HG02610 (cell line): Measurements from ENCODE around the gene BRI3BP.

Source experiments
- ATAC-seq: cut with Tn5 transposase; IDR thresholded peaks from one replicate; pipeline ENCODE4 v1.9.1; 2021; ENCODE audit warnings: mild to moderate bottlenecking, moderate library complexity; ENCODE audit not compliant: unreplicated experiment

BRI3BP gene, protein sequence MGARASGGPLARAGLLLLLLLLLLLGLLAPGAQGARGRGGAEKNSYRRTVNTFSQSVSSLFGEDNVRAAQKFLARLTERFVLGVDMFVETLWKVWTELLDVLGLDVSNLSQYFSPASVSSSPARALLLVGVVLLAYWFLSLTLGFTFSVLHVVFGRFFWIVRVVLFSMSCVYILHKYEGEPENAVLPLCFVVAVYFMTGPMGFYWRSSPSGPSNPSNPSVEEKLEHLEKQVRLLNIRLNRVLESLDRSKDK

DNA sequence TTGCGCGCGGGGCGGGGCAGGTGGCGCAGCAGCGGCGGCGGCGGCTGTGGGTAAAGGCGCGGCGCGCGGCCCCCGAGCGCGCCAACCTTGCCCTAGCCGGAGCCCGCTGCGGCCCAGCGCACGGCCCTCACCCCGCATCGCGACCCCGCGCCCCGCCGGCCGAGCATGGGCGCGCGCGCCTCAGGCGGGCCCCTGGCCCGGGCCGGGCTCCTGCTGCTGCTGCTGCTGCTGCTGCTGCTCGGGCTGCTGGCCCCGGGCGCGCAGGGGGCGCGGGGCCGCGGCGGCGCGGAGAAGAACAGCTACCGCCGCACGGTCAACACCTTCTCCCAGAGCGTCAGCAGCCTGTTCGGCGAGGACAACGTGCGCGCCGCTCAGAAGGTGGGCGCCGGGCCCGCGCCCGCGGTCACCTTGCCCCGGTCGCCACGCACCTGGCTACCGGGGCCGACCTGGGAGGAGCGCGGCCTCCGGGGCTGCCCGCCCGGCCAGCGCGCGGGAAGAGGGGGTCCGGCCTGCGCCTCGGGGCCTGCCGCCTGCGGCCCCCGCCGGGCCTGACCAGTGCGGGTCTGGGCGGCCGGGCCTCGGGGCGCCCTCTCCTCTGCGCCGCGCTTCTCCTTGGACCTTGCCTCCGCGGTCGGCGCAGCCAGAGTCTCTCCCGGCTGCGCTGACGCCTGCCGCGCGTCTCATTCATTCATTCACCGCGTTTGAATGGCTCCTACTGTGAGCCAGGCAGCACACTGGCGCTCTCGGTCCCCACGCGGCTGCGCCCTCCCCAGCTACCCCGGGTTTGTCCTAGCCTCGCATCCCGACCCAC lies at the start of gene BRI3BP:
Gene BRI3BP (plus strand): TSS at position 20 of the 811 bp plus-strand sequence. CDS start 146 bp downstream, at position 166.
- peak; percentile 59 for ATAC-seq

DNA sequence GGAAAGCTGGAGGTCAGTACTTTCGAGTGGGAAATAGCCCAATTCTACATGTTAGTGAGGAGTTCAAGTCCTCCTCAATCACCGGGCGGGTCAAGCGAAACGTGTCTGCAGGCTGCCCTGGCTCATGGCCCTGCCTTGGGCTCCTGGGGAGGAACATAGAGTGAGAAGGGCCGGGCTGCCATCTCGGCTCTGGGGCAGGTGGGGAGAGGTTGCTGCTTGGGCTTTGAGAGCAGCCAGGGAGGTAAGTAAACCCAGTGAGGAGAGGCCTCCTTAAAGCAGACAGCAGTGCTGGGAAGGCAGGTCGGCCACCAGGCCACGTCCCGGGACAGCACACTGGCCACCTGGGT lies 47.0 kb upstream of the BRI3BP start:
- no peak for ATAC-seq

DNA sequence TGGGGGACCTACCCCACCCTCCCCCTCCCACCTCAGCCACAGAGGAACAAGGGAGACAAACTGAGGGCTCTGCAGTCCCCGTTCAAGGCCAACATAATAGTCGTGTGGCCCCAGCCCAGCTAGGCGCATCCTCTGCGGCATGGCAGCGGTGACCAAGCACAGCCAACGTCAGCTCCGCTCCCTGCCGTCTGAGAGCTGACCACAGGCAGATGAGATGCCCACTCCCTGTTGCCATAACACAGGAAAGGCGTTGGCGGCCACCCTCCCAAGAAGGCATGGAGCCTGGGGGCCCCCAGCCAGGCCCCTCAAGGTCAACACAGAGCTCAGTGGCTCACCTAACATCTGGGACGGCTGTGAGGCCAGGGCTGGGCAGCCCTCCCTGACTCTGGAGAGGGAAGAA lies 46.4 kb upstream of the BRI3BP start:
- ATAC-seq: no peak

DNA sequence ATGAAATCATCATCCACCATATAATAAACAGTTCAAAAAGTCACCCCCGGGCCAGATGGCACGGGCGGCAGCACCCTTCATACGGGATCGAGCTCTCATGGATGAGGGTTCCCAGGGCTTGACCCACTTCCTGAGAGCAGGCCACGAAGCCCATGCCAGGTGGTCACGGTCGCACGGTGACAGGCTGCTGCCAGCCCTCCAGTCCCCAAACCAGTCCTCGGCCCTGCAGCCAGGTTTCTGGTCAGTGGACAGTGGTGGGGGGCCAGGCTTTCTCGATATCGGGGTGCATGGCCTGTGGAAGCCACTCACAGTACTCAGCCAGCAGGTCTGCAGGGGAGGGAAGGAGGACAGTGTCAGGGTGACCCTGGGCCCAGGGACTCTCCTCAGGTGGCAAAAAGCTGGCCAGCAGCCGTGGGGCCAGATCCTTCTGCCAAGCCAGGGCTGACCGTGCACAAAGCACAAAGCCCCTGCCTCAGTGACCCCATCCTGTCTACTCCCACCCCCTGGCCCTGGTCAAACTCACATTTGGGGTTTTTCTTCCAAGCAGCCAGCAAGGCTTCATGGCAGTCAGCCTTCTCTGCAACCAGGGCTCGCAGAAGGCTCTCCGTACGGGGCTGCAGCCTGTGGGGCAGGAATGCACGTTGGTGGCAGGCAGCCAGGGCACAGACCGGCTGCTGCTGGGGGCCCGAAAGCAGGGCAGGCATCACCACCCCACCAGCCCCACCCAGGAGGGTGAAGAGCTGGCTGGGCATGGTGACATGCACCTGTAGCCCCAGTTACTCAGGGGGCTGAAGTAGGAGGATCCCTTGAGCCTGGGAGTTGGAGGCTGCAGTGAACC lies 45.7 kb upstream of the BRI3BP start:
- ATAC-seq: no peak

DNA sequence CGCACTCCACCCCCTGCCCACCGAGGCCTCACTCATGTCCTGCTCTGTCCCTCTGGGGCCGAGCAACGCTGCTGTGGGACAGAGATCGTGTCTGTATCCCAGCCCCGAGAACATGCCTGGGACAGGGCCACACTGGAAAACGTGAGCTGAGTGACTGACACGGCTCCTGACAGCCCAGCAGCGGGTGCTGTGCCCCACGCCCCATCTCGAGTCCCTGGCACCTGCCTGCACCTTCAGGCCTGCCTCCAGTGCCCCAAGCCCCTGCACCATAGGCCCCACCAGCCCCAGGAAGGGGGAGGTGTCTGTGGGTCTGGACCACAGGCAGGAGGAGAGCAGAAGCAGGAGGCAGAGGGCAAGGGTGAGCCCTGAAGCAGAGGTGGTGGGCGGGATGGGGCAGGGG lies 44.4 kb upstream of the BRI3BP start:
- ATAC-seq: no peak

DNA sequence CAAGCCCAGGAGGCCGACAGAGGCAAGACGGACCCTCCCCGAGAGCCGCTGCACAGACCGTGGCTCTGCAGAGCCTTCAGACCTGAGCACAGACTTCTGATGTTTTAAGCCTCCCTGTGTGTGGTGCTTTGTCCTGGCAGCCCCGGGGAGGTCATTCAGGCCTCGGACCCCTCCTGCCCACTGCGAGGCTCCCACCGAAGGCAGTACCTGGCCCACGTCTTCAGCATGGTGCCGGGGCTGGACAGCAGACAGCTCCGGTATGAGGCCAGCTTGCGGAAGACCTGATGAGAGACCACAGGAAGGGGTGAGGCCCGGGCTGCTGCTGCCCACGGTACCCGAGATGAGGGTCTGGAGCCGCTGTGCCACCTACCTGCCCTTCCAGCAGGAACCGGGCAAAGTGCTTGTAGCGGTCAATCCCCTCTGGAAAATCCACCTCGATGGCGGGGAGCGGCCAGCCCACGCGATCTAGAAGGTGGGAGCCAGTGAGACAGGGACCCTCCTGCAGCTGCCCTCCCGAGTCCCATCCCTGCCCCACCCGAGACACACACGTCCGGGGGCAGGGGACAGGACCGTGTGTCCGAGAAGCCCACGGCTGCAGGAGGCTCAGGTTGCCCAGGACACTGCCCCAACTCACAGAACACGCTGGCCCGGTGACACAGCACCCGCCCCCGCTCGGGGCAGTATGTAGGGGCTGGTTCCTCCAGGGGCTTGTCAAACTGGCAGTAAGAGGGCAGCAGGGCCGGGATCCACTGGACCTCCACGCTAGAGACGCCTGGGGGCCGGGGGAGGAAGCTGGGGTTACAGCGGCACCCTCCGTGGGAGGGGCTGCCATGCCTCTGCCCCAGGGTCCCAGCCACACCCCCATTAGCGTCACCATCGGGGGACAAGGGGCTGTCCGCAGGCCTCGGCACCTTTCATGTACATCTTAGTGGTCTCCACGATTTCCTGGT lies 43.4 kb upstream of the BRI3BP start:
- no peak for ATAC-seq

DNA sequence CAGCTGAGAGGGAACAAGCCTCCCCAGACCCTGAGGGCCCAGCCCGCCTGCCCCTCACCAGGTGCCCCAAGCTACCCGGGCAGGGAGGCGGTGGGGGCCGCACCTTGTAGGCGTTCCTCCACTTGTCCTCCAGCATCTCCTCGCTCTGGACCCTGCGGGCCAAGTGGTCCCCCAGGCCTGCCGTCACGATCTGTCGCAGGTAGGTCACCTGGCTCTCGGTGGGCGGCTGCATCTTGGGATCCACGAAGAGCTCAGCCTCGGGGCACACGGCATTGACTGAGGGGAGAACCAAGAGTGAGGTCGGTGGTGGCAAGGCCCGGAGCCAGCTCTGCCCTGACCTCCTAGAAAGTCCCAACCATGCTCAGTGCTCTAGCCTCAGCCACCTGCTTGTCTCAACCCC lies 41.1 kb upstream of the BRI3BP start:
- ATAC-seq: no peak

DNA sequence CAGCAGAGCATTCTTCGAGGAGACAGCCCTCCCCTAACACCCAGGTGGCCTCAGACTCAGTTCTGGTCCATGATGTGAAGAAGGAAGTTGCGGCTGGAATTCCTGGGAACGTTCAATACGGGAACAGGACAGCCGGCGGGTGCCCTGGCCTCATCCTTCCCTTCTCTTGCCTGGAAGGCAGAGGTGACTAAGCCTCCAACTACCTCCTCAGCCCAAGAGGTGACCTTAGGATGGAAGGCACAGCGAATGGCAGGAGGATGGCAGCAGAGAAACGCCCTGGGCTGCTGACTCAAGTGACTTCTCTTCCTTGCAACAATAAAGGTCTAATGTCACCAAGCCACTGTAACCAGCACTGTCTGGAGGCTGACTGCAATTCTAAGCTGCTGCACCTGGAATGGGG lies 40.6 kb upstream of the BRI3BP start:
- ATAC-seq: no peak

DNA sequence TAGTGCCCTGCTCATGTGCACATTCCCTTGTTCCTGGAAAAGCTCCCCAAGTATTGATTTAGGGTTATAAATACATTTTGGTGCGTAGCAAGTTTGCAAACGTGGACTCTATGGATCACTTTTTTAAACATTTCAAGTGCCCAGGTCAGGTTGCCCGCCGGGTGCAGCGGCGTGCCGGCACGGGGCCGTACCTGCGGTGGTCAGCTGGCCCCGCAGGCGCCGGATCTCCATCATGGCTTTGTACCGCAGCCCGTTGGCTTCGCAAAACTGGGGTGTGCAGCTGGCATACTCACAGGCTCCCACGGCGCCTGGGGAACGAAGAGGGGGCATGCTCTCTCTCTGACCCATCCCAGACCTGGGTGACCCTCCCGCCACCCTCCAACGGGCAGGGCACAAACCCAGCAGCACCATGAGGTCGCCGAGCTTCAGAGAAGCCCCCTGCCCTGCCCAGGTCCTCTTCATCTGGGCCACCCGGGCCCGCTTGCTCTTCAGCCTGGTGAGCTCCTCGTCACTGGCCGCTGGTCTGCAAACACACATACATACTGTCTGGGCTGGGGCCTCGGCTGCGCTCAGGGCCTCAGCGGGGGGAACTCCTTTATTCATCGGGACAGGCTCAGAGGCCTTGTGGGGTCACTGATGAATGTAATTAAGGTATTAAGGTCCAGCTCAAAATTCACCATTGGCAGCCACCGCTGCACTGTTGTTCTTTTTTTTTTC lies 39.6 kb upstream of the BRI3BP start:
- no peak for ATAC-seq

DNA sequence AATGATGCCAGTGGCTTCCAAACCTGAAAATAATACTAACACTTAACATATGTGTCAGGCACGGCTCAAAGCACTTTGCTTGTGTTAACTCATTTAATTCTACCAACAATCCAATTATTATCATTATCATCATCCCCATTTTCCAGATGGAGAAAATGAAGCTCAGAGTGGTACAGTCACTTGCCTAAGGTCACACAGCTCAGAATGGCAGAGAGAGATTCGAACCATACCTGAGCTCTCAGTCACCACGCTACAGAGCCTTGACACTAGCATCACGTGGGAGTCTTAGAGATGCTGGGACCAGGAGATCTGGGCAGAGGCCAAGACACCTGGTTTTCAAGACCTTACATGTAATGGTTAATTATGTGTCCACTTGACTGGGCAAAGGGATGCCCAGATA lies 38.7 kb upstream of the BRI3BP start:
- no peak for ATAC-seq

DNA sequence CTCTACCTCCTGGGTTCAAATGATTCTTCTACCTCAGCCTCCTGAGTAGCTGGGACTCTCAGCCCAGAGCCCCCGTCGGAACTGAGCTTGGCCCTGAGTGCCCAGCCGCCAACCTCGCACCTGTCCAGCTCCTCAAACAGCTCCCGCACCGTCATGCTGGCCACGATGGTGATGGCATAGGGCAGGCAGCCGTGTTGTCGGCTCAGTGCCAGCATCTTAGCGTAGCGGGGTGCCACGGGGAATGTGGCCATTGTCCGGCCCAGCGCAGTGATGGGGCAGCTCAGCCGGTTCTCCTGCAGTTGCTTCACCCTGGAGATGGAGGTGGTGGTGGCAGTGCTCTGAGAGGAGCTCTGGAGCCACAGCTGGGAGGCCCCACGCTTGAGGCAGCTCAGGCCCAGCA lies 36.9 kb upstream of the BRI3BP start:
- ATAC-seq: no peak

DNA sequence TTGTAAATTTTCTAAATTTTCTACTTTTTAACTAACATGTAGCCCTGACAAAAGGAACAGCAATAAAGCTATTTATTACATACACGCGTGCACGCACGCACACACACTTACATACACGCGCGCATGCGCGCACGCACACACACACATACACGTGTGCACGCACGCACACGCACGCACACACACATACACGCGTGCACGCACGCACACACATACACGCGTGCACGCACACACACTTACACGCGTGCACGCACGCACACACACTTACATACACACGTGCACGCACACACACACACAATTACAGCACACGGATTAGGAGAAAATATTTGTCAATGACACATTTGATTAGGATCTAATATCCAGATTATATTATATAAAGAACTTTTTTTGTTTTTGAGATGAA lies 32.4 kb upstream of the BRI3BP start:
- ATAC-seq: no peak

DNA sequence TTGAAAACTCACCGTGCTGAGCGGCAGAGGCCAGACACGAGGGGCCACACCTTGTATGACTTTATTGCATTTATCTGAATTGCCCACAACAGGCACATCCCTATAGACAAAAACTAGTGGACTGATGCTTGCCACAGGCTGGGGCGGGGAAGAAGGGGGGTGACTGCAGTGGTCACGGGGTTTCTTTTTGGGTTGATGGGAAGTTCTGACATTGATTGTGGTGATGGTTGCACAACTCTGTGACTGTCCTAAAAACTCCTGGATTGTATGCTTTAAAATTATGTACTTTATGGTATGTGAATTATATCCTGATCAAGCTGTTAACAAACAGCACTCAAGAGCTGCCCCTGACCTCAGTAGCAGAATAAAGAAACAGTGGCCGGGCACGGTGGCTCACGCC lies 30.2 kb upstream of the BRI3BP start:
- no peak for ATAC-seq

DNA sequence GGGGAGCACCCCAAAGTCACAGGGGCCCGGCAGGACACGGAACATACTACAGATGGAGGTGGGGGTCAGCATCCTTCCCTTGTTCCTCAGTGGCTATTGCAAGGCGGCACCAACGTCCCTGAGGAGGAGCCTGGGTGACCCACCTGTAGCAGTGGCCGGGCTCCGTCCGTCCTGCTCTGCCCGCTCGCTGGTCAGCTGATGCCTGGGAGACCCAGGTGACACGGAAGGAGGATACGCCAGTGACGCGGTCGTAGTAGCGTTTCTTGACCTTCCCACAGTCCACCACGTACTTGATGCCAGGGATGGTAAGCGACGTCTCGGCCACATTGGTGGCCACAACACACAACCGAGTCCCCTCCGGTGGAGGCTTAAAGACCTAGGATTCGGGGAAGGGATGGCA lies 29.2 kb upstream of the BRI3BP start:
- no peak for ATAC-seq

DNA sequence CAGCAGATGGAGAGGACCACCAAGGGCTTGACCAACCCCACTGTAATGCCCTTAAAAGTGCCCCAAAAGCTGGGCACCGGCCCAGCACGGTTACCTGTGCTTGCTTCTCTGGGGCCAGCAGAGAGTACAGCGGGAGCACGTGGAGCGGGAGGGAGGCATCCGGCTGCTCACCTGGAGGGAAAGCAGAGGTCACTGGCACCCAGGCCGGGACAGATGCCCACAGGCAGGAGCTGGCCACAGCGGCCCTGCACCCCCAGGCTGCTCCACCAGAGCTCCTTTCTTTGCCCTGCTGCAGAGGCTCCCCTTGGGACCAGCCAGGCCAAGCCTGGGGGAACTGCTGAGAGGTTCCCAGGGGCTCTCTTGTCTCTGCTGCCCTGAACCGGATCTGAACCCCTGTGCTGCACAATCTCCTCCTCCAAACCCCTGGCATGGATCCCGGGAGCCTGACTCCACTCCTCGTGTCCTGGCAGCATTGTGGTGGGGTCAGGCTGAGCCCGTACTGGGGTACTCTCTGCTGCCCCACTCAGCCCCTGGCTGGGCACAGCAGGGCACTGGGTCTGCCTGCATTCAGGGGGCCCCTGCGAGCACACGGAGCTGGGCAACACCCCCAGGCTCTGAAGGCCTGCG lies 28.5 kb upstream of the BRI3BP start:
- ATAC-seq: no peak

DNA sequence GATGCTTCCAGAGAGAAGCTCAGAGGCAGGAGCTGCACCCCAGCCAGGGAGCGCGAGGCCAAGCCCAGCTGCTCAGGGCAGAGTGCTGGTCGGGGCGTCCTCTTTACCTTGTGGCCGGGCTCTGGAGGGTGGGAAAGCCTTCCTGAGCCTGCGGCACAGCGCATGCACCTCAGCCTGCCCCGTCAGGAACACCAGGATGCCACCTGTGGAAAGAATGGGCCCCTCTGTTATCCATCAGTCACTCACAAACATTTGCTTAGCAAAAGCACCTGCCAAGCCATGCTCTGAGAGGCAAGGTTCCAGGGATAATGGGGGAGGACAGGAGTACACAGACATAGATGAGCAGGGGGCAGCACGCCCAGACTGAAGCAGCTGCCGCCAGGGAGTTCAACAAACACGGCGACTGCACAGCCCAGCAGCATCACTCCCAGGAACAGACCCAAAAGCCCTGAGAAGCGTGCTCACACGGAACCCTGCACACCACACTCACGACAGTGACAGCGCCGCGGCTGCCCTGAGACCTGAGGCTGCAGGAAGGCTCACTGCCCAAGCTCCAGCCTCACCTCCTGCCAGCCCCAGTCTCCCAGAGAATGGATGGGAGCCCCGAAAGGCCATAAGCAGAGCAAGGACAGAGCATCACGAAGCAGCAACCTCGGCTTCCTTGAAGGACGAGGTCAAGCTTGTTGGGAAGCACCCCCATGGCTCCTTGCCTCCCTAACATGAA lies 26.3 kb upstream of the BRI3BP start:
- ATAC-seq: no peak

DNA sequence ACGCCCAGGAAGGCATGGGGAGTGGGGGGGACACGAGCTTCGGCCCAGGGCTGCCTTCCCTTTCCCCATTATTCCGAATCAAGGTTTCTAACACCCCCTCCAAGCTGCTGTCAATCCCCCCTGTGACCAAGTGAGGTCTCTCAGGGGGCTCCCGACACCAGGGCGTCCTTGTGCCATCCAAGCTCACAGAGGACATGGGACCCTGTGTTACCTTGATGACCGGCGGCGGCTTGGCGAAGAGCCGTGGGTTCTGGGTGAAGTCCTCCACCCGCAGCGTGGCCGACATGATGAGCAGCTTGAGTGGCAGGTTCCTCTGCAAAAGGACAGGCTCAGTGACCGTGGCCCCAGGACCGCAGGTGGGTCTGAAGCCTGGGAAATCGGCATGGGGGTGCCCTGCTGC lies 24.8 kb upstream of the BRI3BP start:
- no peak for ATAC-seq

DNA sequence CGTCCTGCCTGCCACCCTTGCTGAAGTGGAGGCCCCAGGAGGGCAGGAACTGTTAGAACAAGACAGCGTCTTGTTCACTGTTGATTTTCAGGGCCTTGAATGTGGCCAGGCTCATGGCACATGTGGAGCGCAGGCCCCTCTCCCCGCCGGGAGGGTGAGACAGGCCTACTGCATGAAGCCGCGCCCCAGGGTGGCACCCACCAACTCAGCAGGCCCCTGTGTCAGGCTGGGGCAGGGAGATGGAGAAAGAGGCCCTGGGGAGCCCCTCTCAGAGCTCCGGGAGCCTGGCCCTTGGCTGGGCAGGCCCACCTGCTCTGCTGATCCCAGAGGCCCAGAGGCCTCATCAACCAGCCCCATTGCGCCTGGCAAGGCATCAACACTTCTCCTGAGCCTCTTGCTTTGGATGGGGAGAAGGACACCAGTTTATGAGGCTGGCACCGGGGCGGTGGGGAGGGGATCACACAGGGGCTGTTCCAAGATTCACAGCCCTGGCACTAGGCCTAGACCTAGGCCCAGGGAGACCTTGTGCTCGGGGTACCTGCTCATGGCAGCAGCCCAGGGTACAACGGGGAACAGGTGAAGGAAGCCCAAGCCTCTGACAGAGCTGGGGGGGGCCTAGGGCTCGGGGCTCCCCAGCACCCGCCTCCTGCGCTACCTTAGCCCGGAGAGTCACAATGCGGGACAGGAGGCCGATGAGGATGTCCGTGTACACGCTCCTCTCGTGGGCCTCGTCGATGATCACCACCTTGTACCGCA lies 22.6 kb upstream of the BRI3BP start:
- no peak for ATAC-seq
